Measurements from ENCODE around the gene USP13. TPM values are rescaled to one million over a fixed set of nuclear protein-coding genes. Genes with fewer than 3 reads are reported as not detected.
"Not testable (repeated sequence)": the region's sequence is repeated elsewhere in the genome, so short reads cannot be mapped to it uniquely, and the experiment has no call there.

USP13 gene
- total and polyA plus RNA-seq, 2 experiments from 2014 or later, result 9.6 to 22.7 TPM

DNA sequence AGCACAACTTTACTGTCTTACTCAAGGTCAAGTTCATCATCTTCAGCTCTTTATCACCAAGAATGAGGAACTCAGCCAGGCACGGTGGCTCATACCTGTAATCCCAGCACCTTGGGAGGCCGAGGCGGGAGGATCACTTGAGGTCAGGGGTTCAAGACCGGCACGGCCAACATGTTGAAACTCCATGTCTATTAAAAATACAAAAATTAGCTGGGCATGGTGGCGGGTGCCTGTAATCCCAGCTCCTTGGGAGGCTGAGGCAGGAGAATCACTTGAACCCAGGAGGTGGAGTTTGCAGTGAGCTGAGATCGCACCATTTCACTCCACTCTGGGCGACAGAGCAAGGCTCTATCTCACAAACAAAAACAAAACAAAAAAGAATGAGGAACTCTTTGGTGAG lies 9.0 kb upstream of the USP13 start:
- not testable (repeated sequence) for H3K36me3 ChIP-seq (ENCODE audit: insufficient read depth); H3K27ac Mint-ChIP-seq; H3K4me2 ChIP-seq; H3K4me1 Mint-ChIP-seq; H3K36me3 Mint-ChIP-seq (ENCODE audit: low read depth); H3K4me3 Mint-ChIP-seq; H3K9me2 ChIP-seq (ENCODE audit: insufficient read depth); H3K4me3 ChIP-seq; H3K4me1 ChIP-seq (ENCODE audit: insufficient read depth); DNase-seq (ENCODE audit: low spot score); H2AFZ ChIP-seq; H3F3A ChIP-seq (replicated peaks; ENCODE audit: low read depth); H4K20me1 ChIP-seq (replicated peaks; ENCODE audit: insufficient read depth); H3K9me3 Mint-ChIP-seq; H3K79me2 ChIP-seq (replicated peaks; ENCODE audit: insufficient read depth); H3K27ac ChIP-seq (ENCODE audit: low read depth); H3K27me3 Mint-ChIP-seq (ENCODE audit: insufficient read depth, low read depth, poor library complexity); H3K27me3 ChIP-seq (ENCODE audit: insufficient read depth); ATAC-seq

DNA sequence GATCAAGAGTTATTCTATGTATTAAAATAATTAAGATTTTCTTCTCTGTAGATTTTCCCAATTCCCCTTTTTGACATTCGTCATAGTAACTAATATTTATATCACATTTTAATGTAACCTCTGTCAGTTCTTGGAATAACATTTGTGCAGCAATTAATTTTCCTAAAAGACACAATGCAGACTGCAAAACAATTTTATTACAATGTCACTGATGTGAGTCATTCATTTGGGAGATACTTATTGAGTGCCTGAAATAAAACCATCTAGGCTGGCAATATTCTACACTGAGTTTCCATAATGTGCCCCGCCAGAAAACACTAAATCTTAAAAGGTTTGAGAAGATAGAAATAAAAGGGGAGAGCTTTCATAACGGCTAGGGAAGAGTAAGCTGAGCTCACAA lies 6.7 kb upstream of the USP13 start:
- no peak overlapping the region for H3K4me3 ChIP-seq
- no peak for ATAC-seq
- no peaks in the 10 kb centered on the region for H3K36me3 Mint-ChIP-seq (ENCODE audit: low read depth)
- H3K9me2 ChIP-seq (ENCODE audit: insufficient read depth), result no peaks in the 10 kb centered on the region
- no peaks in the 10 kb centered on the region for H3K9me3 Mint-ChIP-seq
- no peak overlapping the region for H3K27ac Mint-ChIP-seq
- no peak for DNase-seq (ENCODE audit: low spot score)
- no peak overlapping the region for H3K4me3 Mint-ChIP-seq
- no peaks in the 10 kb centered on the region for H3F3A ChIP-seq (replicated peaks; ENCODE audit: low read depth)
- H3K4me2 ChIP-seq, result no peak overlapping the region
- H4K20me1 ChIP-seq (replicated peaks; ENCODE audit: insufficient read depth), result no peaks in the 10 kb centered on the region
- no peaks in the 10 kb centered on the region for H3K4me1 ChIP-seq (ENCODE audit: insufficient read depth)
- TF ChIP-seq EZH2phosphoT487 (IDR thresholded peaks at IDR 0.05; ENCODE audit: unreplicated experiment) (no peak), REST (IDR thresholded peaks at IDR 0.05; ENCODE audit: unreplicated experiment) (no peak), CTCF (conservative IDR thresholded peaks at IDR 0.05; ENCODE audit: low read depth in 2 of 2) (no peak), ZNF462 (CRISPR knock-in tag; IDR thresholded peaks at IDR 0.05) (no peak), EZH2 (IDR thresholded peaks at IDR 0.05; ENCODE audit: low read depth, unreplicated experiment) (no peak), ZNF114 (CRISPR knock-in tag; IDR thresholded peaks at IDR 0.05) (no peak)
- H2AFZ ChIP-seq, result no peak overlapping the region
- H3K27ac ChIP-seq (ENCODE audit: low read depth), result no peak overlapping the region
- no peaks in the 10 kb centered on the region for H3K79me2 ChIP-seq (replicated peaks; ENCODE audit: insufficient read depth)
- H3K27me3 Mint-ChIP-seq (ENCODE audit: insufficient read depth, low read depth, poor library complexity), result peaks cover 5% of the 10 kb centered on the region
- peaks cover 3% of the 10 kb centered on the region; the same call in 1 of the 3 replicates for H3K4me1 Mint-ChIP-seq
- H3K27me3 ChIP-seq (ENCODE audit: insufficient read depth), result peaks cover 3% of the 10 kb centered on the region; the same call in 1 of the 2 replicates
- no peaks in the 10 kb centered on the region for H3K36me3 ChIP-seq (ENCODE audit: insufficient read depth)
